ENCODE results near the gene FSTL4.

The FSTL4 gene

GRCh38 chr5:133340822-133341221 is 271.5 kb downstream of the FSTL4 start:
- no peak for DNase-seq (ENCODE audit: low read depth in 2 of 2)

GRCh38 chr5:133340002-133340755 is 272.2 kb downstream of the FSTL4 start:
- DNase-seq (ENCODE audit: low read depth in 2 of 2): no peak

DNA sequence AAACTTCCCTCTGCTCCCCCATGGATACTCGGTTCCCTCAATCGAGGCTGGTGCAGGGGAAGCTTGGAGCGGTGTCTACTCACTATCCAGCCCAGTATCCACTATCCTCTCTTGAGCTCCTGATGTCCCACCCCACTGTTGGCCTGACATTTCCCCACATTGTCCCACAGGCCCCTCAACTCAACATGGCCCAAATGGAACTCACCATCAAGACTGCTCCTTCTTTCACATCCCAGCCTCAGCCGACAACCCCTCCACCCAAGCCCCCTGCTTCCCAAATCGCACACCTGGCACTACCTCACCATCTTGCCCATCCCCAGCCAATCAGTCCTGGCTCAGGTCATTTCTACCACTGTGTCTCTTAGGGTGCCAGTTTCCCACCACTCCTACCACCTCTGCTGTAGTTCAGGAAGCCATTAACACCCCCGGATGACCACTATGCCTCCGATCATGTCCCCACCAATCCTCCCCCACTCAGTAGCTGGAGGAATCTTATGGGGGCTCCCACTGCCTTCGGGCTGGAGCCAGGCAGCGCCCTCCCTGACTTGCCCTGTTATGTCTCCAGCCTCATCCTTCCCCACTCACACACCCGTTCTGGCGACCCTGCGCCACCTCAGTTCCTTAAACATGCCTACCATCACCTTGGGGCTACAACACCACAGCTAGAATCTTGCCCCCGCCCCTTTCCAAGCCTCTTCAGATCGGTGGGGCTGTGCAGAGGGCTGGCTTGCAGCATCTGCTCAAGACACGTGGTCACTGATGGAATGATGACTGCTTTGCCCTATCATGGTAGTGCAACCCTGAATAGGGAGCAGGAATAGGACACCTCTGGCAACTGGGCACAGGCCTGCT is 273.6 kb downstream of the FSTL4 start:
- no peak for DNase-seq (ENCODE audit: low read depth in 2 of 2)

- DNase-seq (ENCODE audit: low read depth in 2 of 2): no peak
Observed at GRCh38 chr5:133337795-133338445, 274.4 kb downstream of the FSTL4 start.

DNA sequence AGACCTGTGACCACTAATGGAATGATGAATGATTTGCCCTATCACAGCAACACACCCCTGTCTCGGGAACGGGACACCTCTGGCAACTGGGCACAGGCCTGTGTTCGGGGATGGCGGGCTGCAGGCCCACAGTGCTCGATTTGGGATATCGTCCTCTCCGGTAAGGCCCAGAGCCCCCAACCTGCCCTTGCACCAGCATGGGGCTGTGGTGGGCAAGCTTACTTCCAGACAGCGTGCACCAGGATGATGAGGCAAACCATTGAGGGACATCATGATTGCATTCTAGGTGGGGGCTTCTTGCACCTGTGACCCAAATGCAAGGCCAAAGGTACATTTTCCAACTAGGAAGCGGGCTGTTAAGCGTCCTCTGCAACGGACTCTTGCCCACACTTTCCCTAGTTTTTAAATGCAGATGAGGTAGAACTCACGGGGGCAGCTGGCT is 275.4 kb downstream of the FSTL4 start:
- no peak for DNase-seq (ENCODE audit: low read depth in 2 of 2)

- DNase-seq (ENCODE audit: low read depth in 2 of 2): no peak
Observed at GRCh38 chr5:133336121-133336968, 276.0 kb downstream of the FSTL4 start.

GRCh38 chr5:133334796-133335639 is 277.3 kb downstream of the FSTL4 start:
- no peak for DNase-seq (ENCODE audit: low read depth in 2 of 2)

- DNase-seq (ENCODE audit: low read depth in 2 of 2): no peak
Observed at GRCh38 chr5:133333326-133334150, 278.8 kb downstream of the FSTL4 start.

DNA sequence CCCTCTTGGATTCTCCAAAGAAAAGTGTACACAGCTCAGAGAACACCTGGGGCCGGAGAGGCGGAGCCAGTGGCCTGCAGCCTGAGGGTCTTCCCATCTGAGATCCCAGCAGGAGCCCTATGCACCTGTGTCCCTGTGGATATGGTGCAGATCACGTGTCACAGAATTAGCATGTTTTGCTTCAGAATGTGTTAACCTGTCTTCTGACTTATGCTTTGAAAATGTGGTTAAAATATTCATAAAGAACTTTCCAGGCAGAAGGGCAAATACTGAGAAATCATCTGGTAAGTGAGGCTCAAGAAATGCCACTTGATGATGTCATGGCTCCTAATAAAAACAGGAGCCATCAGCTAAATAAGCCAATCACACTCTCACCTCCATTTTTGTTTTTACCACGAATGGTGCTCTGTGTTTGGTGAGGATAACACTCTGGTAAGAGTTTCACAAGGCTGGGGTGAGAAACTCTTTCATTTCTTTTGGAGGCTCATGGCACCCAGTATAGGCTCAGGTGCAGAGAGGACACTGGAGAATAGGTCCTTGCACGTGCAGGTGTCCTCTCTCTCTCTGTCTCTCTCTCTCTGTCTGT is 279.8 kb downstream of the FSTL4 start:
- DNase-seq (ENCODE audit: low read depth in 2 of 2): no peak

GRCh38 chr5:133331941-133332340 is 280.4 kb downstream of the FSTL4 start:
- no peak for DNase-seq (ENCODE audit: low read depth in 2 of 2)

GRCh38 chr5:133330956-133331355 is 281.4 kb downstream of the FSTL4 start:
- DNase-seq (ENCODE audit: low read depth in 2 of 2): no peak

- DNase-seq (ENCODE audit: low read depth in 2 of 2): no peak
Observed at GRCh38 chr5:133328800-133329199, 283.5 kb downstream of the FSTL4 start.

DNA sequence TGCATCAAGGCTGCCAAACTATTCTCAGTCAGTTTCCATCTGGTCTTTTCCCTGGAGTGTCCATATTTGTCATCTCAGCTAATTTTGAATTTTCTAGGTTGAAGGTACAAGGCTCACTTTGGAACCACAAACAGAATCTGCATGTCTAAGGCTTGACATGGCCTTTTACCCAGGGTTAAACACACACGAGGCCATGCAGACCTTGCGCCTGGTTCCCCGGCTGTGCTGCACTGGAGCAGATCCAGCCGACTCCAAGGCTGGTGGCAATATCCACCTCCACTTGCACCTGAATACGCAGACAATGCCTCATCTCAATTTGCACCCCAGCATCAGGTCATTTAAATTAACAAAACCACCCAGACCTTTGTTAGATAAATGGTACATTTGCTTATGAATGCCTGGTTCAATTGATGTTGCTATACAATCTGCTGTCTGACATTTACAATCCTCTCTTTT is 284.4 kb downstream of the FSTL4 start:
- no peak for DNase-seq (ENCODE audit: low read depth in 2 of 2)

DNA sequence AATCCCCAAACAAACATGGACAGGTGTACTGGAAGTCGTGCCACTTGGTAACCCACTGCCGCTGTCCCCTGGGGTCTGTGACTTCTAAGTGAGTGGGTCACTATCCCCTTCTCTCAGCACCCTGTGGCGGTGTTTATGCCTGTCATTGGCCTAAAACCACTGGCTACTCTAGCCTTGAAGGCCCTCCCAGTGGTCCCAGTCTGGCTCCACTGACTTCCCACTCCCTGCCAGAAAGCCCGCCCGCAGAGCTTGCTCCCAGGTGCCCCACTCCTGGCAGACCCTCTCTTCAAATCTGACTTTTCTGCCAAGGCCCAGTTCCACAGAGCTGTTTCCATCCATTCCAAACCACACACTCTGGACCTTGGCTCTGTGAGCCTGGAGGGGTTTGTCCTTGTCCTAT is 286.0 kb downstream of the FSTL4 start:
- no peak for DNase-seq (ENCODE audit: low read depth in 2 of 2)

DNA sequence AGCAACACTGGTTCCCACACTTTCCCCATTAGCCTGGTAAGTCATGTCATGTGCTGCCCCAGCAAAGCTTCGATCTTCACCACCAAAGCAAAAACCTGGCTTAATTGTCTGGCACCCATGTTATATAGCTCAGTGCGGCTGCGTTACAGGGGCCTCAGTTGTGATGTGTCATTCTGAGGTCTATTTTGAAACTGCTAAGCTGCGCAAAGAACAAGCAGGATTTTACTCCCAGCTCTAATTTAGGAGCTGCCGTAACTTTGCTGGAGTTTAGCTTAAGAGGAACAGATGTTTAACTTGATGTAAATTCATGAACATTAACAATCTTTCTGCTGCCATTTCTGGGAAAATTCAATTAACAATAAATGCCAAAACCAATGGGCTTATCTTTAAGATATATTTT is 286.5 kb downstream of the FSTL4 start:
- no peak for DNase-seq (ENCODE audit: low read depth in 2 of 2)

DNA sequence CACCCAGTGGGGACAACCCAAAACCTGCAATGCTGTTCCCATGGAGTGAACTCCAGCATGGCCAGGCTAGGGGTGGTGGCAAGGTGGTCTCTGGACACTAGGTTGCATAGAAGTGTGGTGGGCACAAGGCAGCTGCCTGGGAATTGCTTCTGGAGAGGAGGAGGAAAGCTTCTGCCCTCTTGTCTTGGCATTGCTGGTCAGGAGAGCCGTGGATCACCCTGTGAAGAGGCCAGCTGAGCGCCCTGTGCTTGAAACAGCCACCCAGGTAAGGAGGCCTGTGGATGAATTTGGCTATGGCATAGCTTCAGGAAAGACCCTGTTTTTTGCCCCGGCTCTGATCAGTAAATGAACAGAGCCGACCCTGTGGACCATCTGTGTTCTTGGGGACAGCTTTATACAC is 287.4 kb downstream of the FSTL4 start:
- no peak for DNase-seq (ENCODE audit: low read depth in 2 of 2)

DNA sequence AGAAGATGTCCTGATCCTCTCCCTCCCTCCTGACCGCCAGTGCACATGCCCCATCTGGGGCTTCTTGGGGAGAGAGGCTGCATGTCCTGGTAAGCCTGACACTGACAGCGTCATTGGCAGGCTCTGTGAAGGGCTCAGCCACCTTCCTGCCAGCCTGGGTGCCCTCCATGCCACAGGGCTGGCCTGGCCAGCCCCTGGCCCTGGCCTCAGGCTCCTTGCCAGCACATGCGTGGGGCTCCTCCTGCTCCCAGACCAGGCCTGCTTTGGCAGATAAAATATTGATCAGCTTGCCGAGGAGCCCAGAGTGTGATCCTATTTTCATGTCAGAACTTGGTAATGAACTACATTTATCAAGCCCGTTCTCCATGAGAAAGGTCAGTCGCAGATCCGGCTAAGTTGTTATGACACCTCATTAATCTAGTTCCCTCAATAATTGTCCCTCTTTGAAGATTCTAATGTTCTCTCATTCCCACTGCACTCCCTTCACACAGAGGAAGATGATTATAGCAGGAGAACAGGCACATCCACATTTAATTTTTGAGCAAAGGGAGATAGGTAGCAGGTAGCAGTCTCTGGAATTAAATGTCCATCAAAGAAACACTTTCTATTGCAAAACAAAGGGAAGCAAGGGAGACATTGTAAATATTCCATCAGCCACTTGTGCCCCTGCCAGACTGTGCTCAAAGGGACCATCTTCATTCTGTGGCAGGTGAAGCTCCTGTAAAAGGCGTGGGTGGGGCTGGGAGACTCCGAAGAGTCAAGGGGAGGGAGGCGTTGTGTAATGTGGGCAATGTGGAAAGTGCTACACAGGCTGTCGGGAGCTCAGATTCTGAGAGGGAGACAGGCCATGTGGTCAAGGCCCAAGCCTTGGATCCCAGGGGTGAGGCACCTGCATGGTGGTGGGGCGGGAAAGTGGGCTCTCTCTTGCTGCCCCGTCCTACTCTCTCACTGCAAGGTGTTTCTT is 288.6 kb downstream of the FSTL4 start:
- DNase-seq (ENCODE audit: low read depth in 2 of 2): no peak

GRCh38 chr5:133322743-133323142 is 289.6 kb downstream of the FSTL4 start:
- no peak for DNase-seq (ENCODE audit: low read depth in 2 of 2)
